DMS79 treated with DMSO at 0.1 percent for 48 hours (cell line): Measurements from ENCODE around the gene TDP2.

ENCODE experiments used
- DNase-seq: peaks from one replicate; lab custom pipeline; 2025; lab: John Stamatoyannopoulos, UW

The TDP2 gene

GRCh38 chr6:24666641-24667377, at the start of gene TDP2, which contains the start of gene ACOT13:
Gene TDP2, minus strand, starts transcription at chr6:24666899. Its CDS starts 37 bp downstream, at chr6:24666862.
Gene ACOT13, plus strand, starts transcription at chr6:24667077. Its CDS starts 187 bp downstream, at chr6:24667264.
- DNase-seq, result peak; percentile 93

GRCh38 chr6:24710519-24711303, 44.0 kb upstream of the TDP2 start:
- DNase-seq, result no peak

GRCh38 chr6:24709014-24709711, 42.5 kb upstream of the TDP2 start:
- no peak for DNase-seq

GRCh38 chr6:24708612-24709011, 41.9 kb upstream of the TDP2 start:
- DNase-seq, result no peak

- no peak for DNase-seq
Measured at GRCh38 chr6:24704468-24704867, 37.8 kb upstream of the TDP2 start.

GRCh38 chr6:24702720-24703282, 36.1 kb upstream of the TDP2 start:
- DNase-seq, result no peak

GRCh38 chr6:24699521-24700359, 33.0 kb upstream of the TDP2 start:
- no peak for DNase-seq

GRCh38 chr6:24696097-24696496, 29.4 kb upstream of the TDP2 start:
- no peak for DNase-seq

- peak; percentile 68 for DNase-seq
Measured at GRCh38 chr6:24695635-24696034, 28.9 kb upstream of the TDP2 start.

GRCh38 chr6:24694198-24694597, 27.5 kb upstream of the TDP2 start:
- DNase-seq, result no peak

GRCh38 chr6:24692848-24693592, 26.3 kb upstream of the TDP2 start:
- no peak for DNase-seq

GRCh38 chr6:24692415-24692814, 25.7 kb upstream of the TDP2 start:
- no peak for DNase-seq

GRCh38 chr6:24692003-24692402, 25.3 kb upstream of the TDP2 start:
- no peak for DNase-seq

- DNase-seq, result no peak
Measured at GRCh38 chr6:24691550-24691949, 24.9 kb upstream of the TDP2 start.

GRCh38 chr6:24690593-24690992, 23.9 kb upstream of the TDP2 start:
- no peak for DNase-seq

GRCh38 chr6:24689964-24690363, 23.3 kb upstream of the TDP2 start:
- DNase-seq, result no peak

- DNase-seq, result no peak
Measured at GRCh38 chr6:24686946-24687345, 20.2 kb upstream of the TDP2 start.

GRCh38 chr6:24686408-24686807, 19.7 kb upstream of the TDP2 start:
- DNase-seq, result no peak

- DNase-seq, result no peak
Measured at GRCh38 chr6:24683297-24684296, 16.9 kb upstream of the TDP2 start.
